Measurements from ENCODE around the gene RNF150.

DNA sequence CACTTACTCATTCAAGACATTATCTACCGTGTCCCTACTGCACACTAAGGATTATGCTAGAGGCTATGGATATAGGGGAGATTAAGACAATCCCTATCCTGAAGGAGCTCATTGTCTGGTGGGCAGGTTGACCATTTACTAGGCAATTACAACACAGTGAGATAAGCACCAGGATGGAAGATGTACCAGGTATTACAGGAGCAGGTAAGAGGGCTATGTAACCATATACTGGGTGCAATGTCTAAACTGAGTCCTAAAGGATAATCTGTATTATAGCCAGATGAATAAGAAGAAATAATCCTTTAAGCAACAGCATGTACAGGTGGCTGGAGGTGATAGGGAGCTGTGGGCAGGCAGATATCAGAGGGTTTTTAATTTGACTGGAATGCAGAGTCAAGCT is 263.8 kb downstream of the RNF150 start:
- no peak for TF ChIP-seq CTCF (IDR thresholded peaks at IDR 0.05; ENCODE audit: low read depth, low read length, missing input control)
- no peak for TF ChIP-seq GABPA (IDR thresholded peaks at IDR 0.05 in 1 of 2, conservative IDR thresholded peaks at IDR 0.05 in 1 of 2)
- TF ChIP-seq YY1 (IDR thresholded peaks at IDR 0.05) = no peak
- TF ChIP-seq RAD21 (IDR thresholded peaks at IDR 0.05) = no peak
- no peak for TF ChIP-seq MAX (IDR thresholded peaks at IDR 0.05)
- TF ChIP-seq HNF4G (IDR thresholded peaks at IDR 0.05) = no peak
